ENCODE results near the gene KAZALD1. TPM values are rescaled to one million over a fixed set of nuclear protein-coding genes. Genes with fewer than 3 reads are reported as not detected.
A peak's percentile ranks its signal among the peaks of the same experiment; 100 is the strongest.

KAZALD1 gene
- total and polyA plus RNA-seq, 11 donors: 1.9 to 11.1 (median 7.4) TPM

- no peaks in the 10 kb centered on the region for H3K36me3 ChIP-seq
- ATAC-seq (no peak), DNase-seq (no peak)
- no peak overlapping the region for H3K27ac ChIP-seq
- H3K4me1 ChIP-seq: no peaks in the 10 kb centered on the region
- peaks cover 6 to 66% (median 11%) of the 10 kb centered on the region in 9 donors for H3K27me3 ChIP-seq
- 62 to 88% (median 84%) methylated on average over 2 of the region's 2 CpGs for WGBS, 4 donors
- no peak for TF ChIP-seq POLR2A (IDR thresholded peaks at IDR 0.05)
- TF ChIP-seq CTCF (IDR thresholded peaks at IDR 0.05): no peak
- H3K9me3 ChIP-seq: no peaks in the 10 kb centered on the region
- intact Hi-C loops (cut with DNase I): no loop called here
- no peak overlapping the region for H3K4me3 ChIP-seq
Measured at GRCh38 chr10:101103430-101103829, 41.6 kb downstream of the KAZALD1 start.

GRCh38 chr10:101106351-101106750 lies 44.6 kb downstream of the KAZALD1 start:
- intact Hi-C loops (cut with DNase I): no loop called here
- TF ChIP-seq POLR2A (IDR thresholded peaks at IDR 0.05): no peak
- no peak for TF ChIP-seq CTCF (IDR thresholded peaks at IDR 0.05)
- ATAC-seq: no peak
- H3K4me3 ChIP-seq: no peak overlapping the region
- H3K27me3 ChIP-seq: peaks cover 0 to 49% (median 8%) of the 10 kb centered on the region in 9 donors
- no peak for DNase-seq
- WGBS, 4 donors: 65 to 70% (median 68%) methylated on average over 6 of the region's 6 CpGs
- no peaks in the 10 kb centered on the region for H3K9me3 ChIP-seq
- no peak overlapping the region for H3K27ac ChIP-seq
- H3K4me1 ChIP-seq: no peaks in the 10 kb centered on the region
- no peaks in the 10 kb centered on the region for H3K36me3 ChIP-seq

GRCh38 chr10:101107771-101108170 lies 46.0 kb downstream of the KAZALD1 start:
- 77 to 96% (median 92%) methylated on average over 5 of the region's 5 CpGs for WGBS, 4 donors
- Histone ChIP-seq H3K36me3 (no peaks in the 10 kb centered on the region), H3K27ac (no peak overlapping the region), H3K9me3 (no peaks in the 10 kb centered on the region), H3K4me3 (no peak overlapping the region), H3K4me1 (no peaks in the 10 kb centered on the region), H3K27me3 (peaks cover 0 to 44% (median 8%) of the 10 kb centered on the region in 9 donors)
- TF ChIP-seq CTCF (IDR thresholded peaks at IDR 0.05) (no peak), POLR2A (IDR thresholded peaks at IDR 0.05) (no peak)
- intact Hi-C loops (cut with DNase I): no loop called here
- no peak for DNase-seq
- no peak for ATAC-seq

- DNase-seq (no peak), ATAC-seq (peak in 1 of 4 donors; percentile 13)
- intact Hi-C loops (cut with DNase I): no loop called here
- Histone ChIP-seq H3K4me3 (no peak overlapping the region), H3K27ac (no peak overlapping the region), H3K9me3 (no peaks in the 10 kb centered on the region), H3K36me3 (no peaks in the 10 kb centered on the region), H3K4me1 (no peaks in the 10 kb centered on the region), H3K27me3 (peaks cover 0 to 65% (median 8%) of the 10 kb centered on the region in 9 donors)
- WGBS, 4 donors: 44 to 56% (median 48%) methylated on average over 6 of the region's 6 CpGs
- no peak for TF ChIP-seq POLR2A (IDR thresholded peaks at IDR 0.05)
Measured at GRCh38 chr10:101110856-101111523, 49.2 kb downstream of the KAZALD1 start.

- intact Hi-C loops (cut with DNase I): no loop called here
- Histone ChIP-seq H3K36me3 (no peaks in the 10 kb centered on the region), H3K4me3 (no peak overlapping the region), H3K27me3 (peaks cover 0 to 71% (median 10%) of the 10 kb centered on the region in 9 donors), H3K4me1 (no peaks in the 10 kb centered on the region), H3K27ac (no peak overlapping the region), H3K9me3 (no peaks in the 10 kb centered on the region)
- TF ChIP-seq POLR2A (IDR thresholded peaks at IDR 0.05) (no peak), CTCF (IDR thresholded peaks at IDR 0.05) (no peak)
- DNase-seq (no peak), ATAC-seq (peak in 1 of 4 donors; percentile 11)
- WGBS, 4 donors: 80 to 89% (median 84%) methylated on average over 8 of the region's 8 CpGs
Measured at GRCh38 chr10:101111547-101111946, 49.8 kb downstream of the KAZALD1 start.
